Measurements from ENCODE around the gene TEX35.

DNA sequence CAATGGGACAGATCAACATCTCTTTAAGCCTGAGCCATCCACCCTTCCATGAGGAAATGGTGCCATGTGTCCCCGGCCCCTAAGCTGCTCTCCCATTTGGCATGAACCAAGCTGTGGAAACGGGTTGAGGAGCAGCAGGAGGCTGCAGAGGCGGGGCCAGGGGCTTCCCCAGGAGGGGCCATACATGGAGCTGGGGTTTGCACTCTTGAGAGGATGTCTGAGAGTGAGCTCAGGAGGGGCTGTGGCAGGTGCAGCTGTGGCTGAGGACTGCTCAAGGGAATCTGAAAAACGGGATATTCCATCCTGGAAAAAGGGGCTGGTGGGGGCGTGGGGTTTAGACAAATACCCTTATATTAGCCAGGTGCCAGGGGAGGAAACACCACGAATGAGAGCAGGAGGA, 9.1 kb upstream of the TEX35 start:
- TF ChIP-seq, protein P1, sequence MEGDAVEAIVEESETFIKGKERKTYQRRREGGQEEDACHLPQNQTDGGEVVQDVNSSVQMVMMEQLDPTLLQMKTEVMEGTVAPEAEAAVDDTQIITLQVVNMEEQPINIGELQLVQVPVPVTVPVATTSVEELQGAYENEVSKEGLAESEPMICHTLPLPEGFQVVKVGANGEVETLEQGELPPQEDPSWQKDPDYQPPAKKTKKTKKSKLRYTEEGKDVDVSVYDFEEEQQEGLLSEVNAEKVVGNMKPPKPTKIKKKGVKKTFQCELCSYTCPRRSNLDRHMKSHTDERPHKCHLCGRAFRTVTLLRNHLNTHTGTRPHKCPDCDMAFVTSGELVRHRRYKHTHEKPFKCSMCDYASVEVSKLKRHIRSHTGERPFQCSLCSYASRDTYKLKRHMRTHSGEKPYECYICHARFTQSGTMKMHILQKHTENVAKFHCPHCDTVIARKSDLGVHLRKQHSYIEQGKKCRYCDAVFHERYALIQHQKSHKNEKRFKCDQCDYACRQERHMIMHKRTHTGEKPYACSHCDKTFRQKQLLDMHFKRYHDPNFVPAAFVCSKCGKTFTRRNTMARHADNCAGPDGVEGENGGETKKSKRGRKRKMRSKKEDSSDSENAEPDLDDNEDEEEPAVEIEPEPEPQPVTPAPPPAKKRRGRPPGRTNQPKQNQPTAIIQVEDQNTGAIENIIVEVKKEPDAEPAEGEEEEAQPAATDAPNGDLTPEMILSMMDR (IDR thresholded peaks at IDR 0.05; ENCODE audit: low read length), result no peak
- TF ChIP-seq EZH2 (IDR thresholded peaks at IDR 0.05; ENCODE audit: borderline replicate concordance, low read length), result no peak

Measured in OCI-LY1 (cell line).